ENCODE data around the gene ARHGAP20. TPM values are rescaled to one million over a fixed set of nuclear protein-coding genes. Genes with fewer than 3 reads are reported as not detected.

The ARHGAP20 gene
- total RNA-seq, 1 donor, result 17.5 TPM

- DNase-seq (ENCODE audit: low read depth), result no peak
- TF ChIP-seq CTCF (IDR thresholded peaks at IDR 0.05; ENCODE audit: insufficient read depth, low read length), result no peak
- H3K4me3 ChIP-seq (ENCODE audit: low read depth, low read length), result no peak overlapping the region
Measured at GRCh38 chr11:110582728-110583432, 129.4 kb downstream of the ARHGAP20 start.

GRCh38 chr11:110580571-110580970, 131.7 kb downstream of the ARHGAP20 start:
- no peak for DNase-seq (ENCODE audit: low read depth)
- TF ChIP-seq CTCF (IDR thresholded peaks at IDR 0.05; ENCODE audit: insufficient read depth, low read length), result no peak

GRCh38 chr11:110573411-110573810, 138.8 kb downstream of the ARHGAP20 start:
- no peak for DNase-seq (ENCODE audit: low read depth)
- TF ChIP-seq CTCF (IDR thresholded peaks at IDR 0.05; ENCODE audit: insufficient read depth, low read length), result no peak
- H3K4me3 ChIP-seq (ENCODE audit: low read depth, low read length), result no peak overlapping the region

More at GRCh38 chr11:110580571-110580970, 131.7 kb downstream of the ARHGAP20 start:
- H3K4me3 ChIP-seq (ENCODE audit: low read depth, low read length), result no peak overlapping the region

- no peak overlapping the region for H3K4me3 ChIP-seq (ENCODE audit: low read depth, low read length)
- no peak for DNase-seq (ENCODE audit: low read depth)
- no peak for TF ChIP-seq CTCF (IDR thresholded peaks at IDR 0.05; ENCODE audit: insufficient read depth, low read length)
Measured at GRCh38 chr11:110571081-110571720, 141.0 kb downstream of the ARHGAP20 start.

- no peak for DNase-seq (ENCODE audit: low read depth)
- no peak for TF ChIP-seq CTCF (IDR thresholded peaks at IDR 0.05; ENCODE audit: insufficient read depth, low read length)
- H3K4me3 ChIP-seq (ENCODE audit: low read depth, low read length), result no peak overlapping the region
Measured at GRCh38 chr11:110566577-110566976, 145.7 kb downstream of the ARHGAP20 start.

GRCh38 chr11:110565357-110566336, 146.6 kb downstream of the ARHGAP20 start:
- peak; percentile 44 for DNase-seq (ENCODE audit: low read depth)
- TF ChIP-seq CTCF (IDR thresholded peaks at IDR 0.05; ENCODE audit: insufficient read depth, low read length), result no peak
- no peak overlapping the region for H3K4me3 ChIP-seq (ENCODE audit: low read depth, low read length)

All from fibroblast of the aortic adventitia (primary cell).